ENCODE data around the gene PJA1.

The PJA1 gene

DNA sequence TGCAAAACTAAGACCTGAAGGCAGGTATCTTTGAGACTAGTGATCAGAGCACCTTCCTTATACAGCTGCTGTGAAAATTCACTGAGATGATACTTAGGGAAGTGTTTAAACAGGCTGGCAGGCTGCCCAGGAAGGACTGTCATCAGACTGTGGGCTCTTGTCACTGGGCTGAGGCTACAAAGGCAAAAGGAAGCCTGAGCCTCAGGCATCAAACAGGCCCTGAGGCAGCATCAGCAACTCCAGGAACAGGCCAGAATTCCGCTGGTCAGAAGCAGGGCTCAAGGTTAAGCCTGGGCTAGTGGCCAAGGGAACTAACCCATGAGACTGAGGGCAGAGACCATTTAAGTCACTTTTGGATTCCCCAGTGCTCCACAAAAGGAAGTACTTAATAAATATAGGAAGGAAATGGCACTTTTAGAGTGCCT lies 12.8 kb downstream of the PJA1 start:
- WGBS, result no CpG with 5 or more reads among the region's 1 CpG
- H2BK5ac ChIP-seq (ENCODE audit: low read depth, low read length, poor library complexity, severe bottlenecking), result no peak overlapping the region
- no peak overlapping the region for H2AK5ac ChIP-seq (ENCODE audit: low read length, severe bottlenecking)
- no peak overlapping the region for H3K27ac ChIP-seq (ENCODE audit: low read length, poor library complexity, severe bottlenecking)
- H3K79me1 ChIP-seq (replicated peaks; ENCODE audit: low read length, poor library complexity, severe bottlenecking), result no peaks in the 10 kb centered on the region
- H3K23ac ChIP-seq (ENCODE audit: low read length in 2 of 2), result no peak overlapping the region
- no peak overlapping the region for H3K4me2 ChIP-seq (ENCODE audit: low read length, poor library complexity, severe bottlenecking)
- H3K18ac ChIP-seq (ENCODE audit: low read depth in 1 of 2, low read length in 2 of 2), result peak overlapping the region; percentile 6 to 29
- no peak overlapping the region for H4K8ac ChIP-seq (ENCODE audit: low read length)
- H2BK12ac ChIP-seq (ENCODE audit: low read length in 2 of 2), result no peak overlapping the region
- H3K4ac ChIP-seq (ENCODE audit: low read depth in 1 of 2, low read length in 2 of 2), result no peak overlapping the region
- no peak overlapping the region for H3K14ac ChIP-seq (ENCODE audit: low read length in 2 of 2)
- H3K9ac ChIP-seq (ENCODE audit: low read length), result no peak overlapping the region
- DNase-seq, result peak; percentile 62
- peaks cover 7% of the 10 kb centered on the region for H3K4me1 ChIP-seq (ENCODE audit: control insufficient read depth, insufficient read depth, low read depth, low read length)
- no peaks in the 10 kb centered on the region for H3K9me3 ChIP-seq (ENCODE audit: control insufficient read depth, low read length)
- H2AFZ ChIP-seq (ENCODE audit: low read depth, low read length), result no peak overlapping the region
- H3K4me3 ChIP-seq (ENCODE audit: insufficient read depth in 1 of 2, low read depth in 1 of 2, low read length in 2 of 2), result no peak overlapping the region
- H2BK15ac ChIP-seq (ENCODE audit: low read depth, poor library complexity, severe bottlenecking), result no peak overlapping the region
- H4K91ac ChIP-seq (ENCODE audit: low read length), result peak overlapping the region; percentile 34
- no peak overlapping the region for H2BK120ac ChIP-seq (ENCODE audit: low read depth, low read length)
- peaks cover 0 to 61% of the 10 kb centered on the region in 2 experiments for H3K27me3 ChIP-seq (ENCODE audit: control insufficient read depth in 1 of 2, insufficient read depth in 1 of 2, low read length in 2 of 2)
- no peaks in the 10 kb centered on the region for H3K36me3 ChIP-seq (ENCODE audit: control insufficient read depth in 1 of 2, insufficient read depth in 2 of 2, low read depth in 1 of 2, low read length in 2 of 2)

GRCh38 chrX:69151866-69152284 lies 13.4 kb downstream of the PJA1 start:
- no peak for DNase-seq
- no peak overlapping the region for H4K91ac ChIP-seq (ENCODE audit: low read length)
- no peak overlapping the region for H2BK12ac ChIP-seq (ENCODE audit: low read length in 2 of 2)
- H3K27me3 ChIP-seq (ENCODE audit: control insufficient read depth in 1 of 2, insufficient read depth in 1 of 2, low read length in 2 of 2), result peaks cover 0 to 63% of the 10 kb centered on the region in 2 experiments
- H3K4ac ChIP-seq (ENCODE audit: low read depth in 1 of 2, low read length in 2 of 2), result no peak overlapping the region
- no peak overlapping the region for H2AK5ac ChIP-seq (ENCODE audit: low read length, severe bottlenecking)
- no peak overlapping the region for H3K9ac ChIP-seq (ENCODE audit: low read length)
- no peak overlapping the region for H3K18ac ChIP-seq (ENCODE audit: low read depth in 1 of 2, low read length in 2 of 2)
- H3K23ac ChIP-seq (ENCODE audit: low read length in 2 of 2), result no peak overlapping the region
- no peaks in the 10 kb centered on the region for H3K36me3 ChIP-seq (ENCODE audit: control insufficient read depth in 1 of 2, insufficient read depth in 2 of 2, low read depth in 1 of 2, low read length in 2 of 2)
- H3K79me1 ChIP-seq (replicated peaks; ENCODE audit: low read length, poor library complexity, severe bottlenecking), result no peaks in the 10 kb centered on the region
- H3K4me2 ChIP-seq (ENCODE audit: low read length, poor library complexity, severe bottlenecking), result no peak overlapping the region
- H3K27ac ChIP-seq (ENCODE audit: low read length, poor library complexity, severe bottlenecking), result no peak overlapping the region
- no peak overlapping the region for H2BK120ac ChIP-seq (ENCODE audit: low read depth, low read length)
- no peak overlapping the region for H3K4me3 ChIP-seq (ENCODE audit: insufficient read depth in 1 of 2, low read depth in 1 of 2, low read length in 2 of 2)
- no peaks in the 10 kb centered on the region for H3K9me3 ChIP-seq (ENCODE audit: control insufficient read depth, low read length)
- no peak overlapping the region for H2BK15ac ChIP-seq (ENCODE audit: low read depth, poor library complexity, severe bottlenecking)
- no peak overlapping the region for H2BK5ac ChIP-seq (ENCODE audit: low read depth, low read length, poor library complexity, severe bottlenecking)
- H3K14ac ChIP-seq (ENCODE audit: low read length in 2 of 2), result no peak overlapping the region
- no peak overlapping the region for H2AFZ ChIP-seq (ENCODE audit: low read depth, low read length)
- H4K8ac ChIP-seq (ENCODE audit: low read length), result no peak overlapping the region
- H3K4me1 ChIP-seq (ENCODE audit: control insufficient read depth, insufficient read depth, low read depth, low read length), result peaks cover 7% of the 10 kb centered on the region
- 92% methylated on average over 2 of the region's 2 CpGs for WGBS

GRCh38 chrX:69150281-69150960 lies 14.8 kb downstream of the PJA1 start:
- Histone ChIP-seq H3K14ac (ENCODE audit: low read length in 2 of 2) (no peak overlapping the region), H3K4ac (ENCODE audit: low read depth in 1 of 2, low read length in 2 of 2) (no peak overlapping the region), H3K4me3 (ENCODE audit: insufficient read depth in 1 of 2, low read depth in 1 of 2, low read length in 2 of 2) (no peak overlapping the region), H3K18ac (ENCODE audit: low read depth in 1 of 2, low read length in 2 of 2) (no peak overlapping the region), H2AFZ (ENCODE audit: low read depth, low read length) (no peak overlapping the region), H3K9ac (ENCODE audit: low read length) (no peak overlapping the region), H3K23ac (ENCODE audit: low read length in 2 of 2) (no peak overlapping the region), H4K91ac (ENCODE audit: low read length) (peak overlapping the region; percentile 27), H2BK120ac (ENCODE audit: low read depth, low read length) (no peak overlapping the region), H3K4me2 (ENCODE audit: low read length, poor library complexity, severe bottlenecking) (no peak overlapping the region), H2BK15ac (ENCODE audit: low read depth, poor library complexity, severe bottlenecking) (peak overlapping the region; percentile 52), H2BK12ac (ENCODE audit: low read length in 2 of 2) (no peak overlapping the region), H3K79me1 (replicated peaks; ENCODE audit: low read length, poor library complexity, severe bottlenecking) (no peaks in the 10 kb centered on the region), H4K8ac (ENCODE audit: low read length) (peak overlapping the region; percentile 28), H3K9me3 (ENCODE audit: control insufficient read depth, low read length) (no peaks in the 10 kb centered on the region), H3K4me1 (ENCODE audit: control insufficient read depth, insufficient read depth, low read depth, low read length) (peaks cover 7% of the 10 kb centered on the region), H3K27me3 (ENCODE audit: control insufficient read depth in 1 of 2, insufficient read depth in 1 of 2, low read length in 2 of 2) (peaks cover 0 to 62% of the 10 kb centered on the region in 2 experiments), H2AK5ac (ENCODE audit: low read length, severe bottlenecking) (no peak overlapping the region), H3K36me3 (ENCODE audit: control insufficient read depth in 1 of 2, insufficient read depth in 2 of 2, low read depth in 1 of 2, low read length in 2 of 2) (no peaks in the 10 kb centered on the region), H3K27ac (ENCODE audit: low read length, poor library complexity, severe bottlenecking) (no peak overlapping the region), H2BK5ac (ENCODE audit: low read depth, low read length, poor library complexity, severe bottlenecking) (no peak overlapping the region)
- no peak for DNase-seq
- 69% methylated on average over 3 of the region's 12 CpGs for WGBS

GRCh38 chrX:69149466-69150280 lies 15.6 kb downstream of the PJA1 start:
- Histone ChIP-seq H2AFZ (ENCODE audit: low read depth, low read length) (no peak overlapping the region), H3K4me2 (ENCODE audit: low read length, poor library complexity, severe bottlenecking) (no peak overlapping the region), H3K14ac (ENCODE audit: low read length in 2 of 2) (no peak overlapping the region), H3K27me3 (ENCODE audit: control insufficient read depth in 1 of 2, insufficient read depth in 1 of 2, low read length in 2 of 2) (peaks cover 0 to 63% of the 10 kb centered on the region in 2 experiments), H3K79me1 (replicated peaks; ENCODE audit: low read length, poor library complexity, severe bottlenecking) (no peaks in the 10 kb centered on the region), H4K8ac (ENCODE audit: low read length) (peak overlapping the region; percentile 28), H3K23ac (ENCODE audit: low read length in 2 of 2) (no peak overlapping the region), H2AK5ac (ENCODE audit: low read length, severe bottlenecking) (no peak overlapping the region), H3K9me3 (ENCODE audit: control insufficient read depth, low read length) (no peaks in the 10 kb centered on the region), H2BK15ac (ENCODE audit: low read depth, poor library complexity, severe bottlenecking) (no peak overlapping the region), H3K27ac (ENCODE audit: low read length, poor library complexity, severe bottlenecking) (no peak overlapping the region), H4K91ac (ENCODE audit: low read length) (no peak overlapping the region), H3K18ac (ENCODE audit: low read depth in 1 of 2, low read length in 2 of 2) (no peak overlapping the region), H3K36me3 (ENCODE audit: control insufficient read depth in 1 of 2, insufficient read depth in 2 of 2, low read depth in 1 of 2, low read length in 2 of 2) (no peaks in the 10 kb centered on the region), H3K9ac (ENCODE audit: low read length) (no peak overlapping the region), H2BK5ac (ENCODE audit: low read depth, low read length, poor library complexity, severe bottlenecking) (no peak overlapping the region), H2BK12ac (ENCODE audit: low read length in 2 of 2) (no peak overlapping the region), H3K4me3 (ENCODE audit: insufficient read depth in 1 of 2, low read depth in 1 of 2, low read length in 2 of 2) (no peak overlapping the region), H3K4me1 (ENCODE audit: control insufficient read depth, insufficient read depth, low read depth, low read length) (peaks cover 7% of the 10 kb centered on the region), H2BK120ac (ENCODE audit: low read depth, low read length) (no peak overlapping the region), H3K4ac (ENCODE audit: low read depth in 1 of 2, low read length in 2 of 2) (no peak overlapping the region)
- DNase-seq, result no peak
- WGBS, result 45% methylated on average over 16 of the region's 28 CpGs
